ENCODE data around the gene SMC1B. TPM values are rescaled to one million over a fixed set of nuclear protein-coding genes. Genes with fewer than 3 reads are reported as not detected.

Gene SMC1B
- total and polyA plus RNA-seq, 2 experiments from 2014 or later = 0.10 TPM; not detected in 1

GRCh38 chr22:45455212-45455611 is 41.8 kb upstream of the SMC1B start:
- H4K20me1 ChIP-seq (replicated peaks; ENCODE audit: insufficient read depth) = no peaks in the 10 kb centered on the region
- DNase-seq (ENCODE audit: low spot score) = no peak
- ATAC-seq = no peak
- no peak for TF ChIP-seq JUNB (IDR thresholded peaks at IDR 0.05; ENCODE audit: unreplicated experiment)
- no peak for TF ChIP-seq EZH2phosphoT487 (IDR thresholded peaks at IDR 0.05; ENCODE audit: unreplicated experiment)
- TF ChIP-seq NANOG (IDR thresholded peaks at IDR 0.05; ENCODE audit: borderline replicate concordance) = no peak
- no peak for TF ChIP-seq ZNF114 (CRISPR knock-in tag; IDR thresholded peaks at IDR 0.05)
- TF ChIP-seq ETS1 (IDR thresholded peaks at IDR 0.05) = no peak
- no peak for TF ChIP-seq STAT1 (IDR thresholded peaks at IDR 0.05; ENCODE audit: unreplicated experiment)
- TF ChIP-seq EZH2 (IDR thresholded peaks at IDR 0.05; ENCODE audit: low read depth, unreplicated experiment) = no peak
- no peaks in the 10 kb centered on the region for H3K79me2 ChIP-seq (replicated peaks; ENCODE audit: insufficient read depth)
- Mint-ChIP-seq H3K36me3 (ENCODE audit: low read depth) (no peaks in the 10 kb centered on the region; the same call in 2 of the 3 replicates), H3K4me1 (no peaks in the 10 kb centered on the region), H3K27me3 (ENCODE audit: insufficient read depth, low read depth, poor library complexity) (peaks cover 7% of the 10 kb centered on the region), H3K9me3 (no peaks in the 10 kb centered on the region), H3K27ac (no peak overlapping the region), H3K4me3 (no peak overlapping the region)
- no peaks in the 10 kb centered on the region for H3K27me3 ChIP-seq (ENCODE audit: insufficient read depth)
- H2AFZ ChIP-seq = no peak overlapping the region
- H3F3A ChIP-seq (replicated peaks; ENCODE audit: low read depth) = no peaks in the 10 kb centered on the region
- no peaks in the 10 kb centered on the region for H3K4me1 ChIP-seq (ENCODE audit: insufficient read depth)
- no peaks in the 10 kb centered on the region for H3K36me3 ChIP-seq (ENCODE audit: insufficient read depth)
- no peaks in the 10 kb centered on the region for H3K9me2 ChIP-seq (ENCODE audit: insufficient read depth)
- H3K4me3 ChIP-seq = no peak overlapping the region
- H3K27ac ChIP-seq (ENCODE audit: low read depth) = no peak overlapping the region
- H3K4me2 ChIP-seq = no peak overlapping the region

- H3K36me3 ChIP-seq (ENCODE audit: insufficient read depth) = no peaks in the 10 kb centered on the region
- Mint-ChIP-seq H3K9me3 (no peaks in the 10 kb centered on the region), H3K27ac (no peak overlapping the region), H3K36me3 (ENCODE audit: low read depth) (no peaks in the 10 kb centered on the region; the same call in 2 of the 3 replicates), H3K4me3 (no peak overlapping the region), H3K27me3 (ENCODE audit: insufficient read depth, low read depth, poor library complexity) (peaks cover 5% of the 10 kb centered on the region), H3K4me1 (no peaks in the 10 kb centered on the region)
- H3K79me2 ChIP-seq (replicated peaks; ENCODE audit: insufficient read depth) = no peaks in the 10 kb centered on the region
- no peaks in the 10 kb centered on the region for H3K27me3 ChIP-seq (ENCODE audit: insufficient read depth)
- no peak overlapping the region for H3K4me3 ChIP-seq
- no peak overlapping the region for H2AFZ ChIP-seq
- no peaks in the 10 kb centered on the region for H4K20me1 ChIP-seq (replicated peaks; ENCODE audit: insufficient read depth)
- H3K4me1 ChIP-seq (ENCODE audit: insufficient read depth) = no peaks in the 10 kb centered on the region
- H3K27ac ChIP-seq (ENCODE audit: low read depth) = no peak overlapping the region
- no peak overlapping the region for H3K4me2 ChIP-seq
- TF ChIP-seq STAT1 (IDR thresholded peaks at IDR 0.05; ENCODE audit: unreplicated experiment) (no peak), ZNF114 (CRISPR knock-in tag; IDR thresholded peaks at IDR 0.05) (no peak)
- no peak for DNase-seq (ENCODE audit: low spot score)
- no peaks in the 10 kb centered on the region for H3K9me2 ChIP-seq (ENCODE audit: insufficient read depth)
- ATAC-seq = no peak
- H3F3A ChIP-seq (replicated peaks; ENCODE audit: low read depth) = no peaks in the 10 kb centered on the region
Measured at GRCh38 chr22:45454275-45454674, 40.9 kb upstream of the SMC1B start.

- ATAC-seq (no peak), DNase-seq (ENCODE audit: low spot score) (no peak)
- no peaks in the 10 kb centered on the region for H3K79me2 ChIP-seq (replicated peaks; ENCODE audit: insufficient read depth)
- no peaks in the 10 kb centered on the region for H3K4me1 Mint-ChIP-seq
- no peaks in the 10 kb centered on the region for H3K36me3 ChIP-seq (ENCODE audit: insufficient read depth)
- no peak overlapping the region for H3K4me3 ChIP-seq
- H3F3A ChIP-seq (replicated peaks; ENCODE audit: low read depth) = no peaks in the 10 kb centered on the region
- H3K27me3 ChIP-seq (ENCODE audit: insufficient read depth) = no peaks in the 10 kb centered on the region
- H3K9me2 ChIP-seq (ENCODE audit: insufficient read depth) = no peaks in the 10 kb centered on the region
- H3K36me3 Mint-ChIP-seq (ENCODE audit: low read depth) = no peaks in the 10 kb centered on the region; the same call in 2 of the 3 replicates
- H3K9me3 Mint-ChIP-seq = no peaks in the 10 kb centered on the region
- no peak overlapping the region for H3K4me3 Mint-ChIP-seq
- H2AFZ ChIP-seq = no peak overlapping the region
- H4K20me1 ChIP-seq (replicated peaks; ENCODE audit: insufficient read depth) = no peaks in the 10 kb centered on the region
- H3K27ac Mint-ChIP-seq = no peak overlapping the region
- H3K27ac ChIP-seq (ENCODE audit: low read depth) = no peak overlapping the region
- H3K4me1 ChIP-seq (ENCODE audit: insufficient read depth) = no peaks in the 10 kb centered on the region
- peaks cover 5% of the 10 kb centered on the region for H3K27me3 Mint-ChIP-seq (ENCODE audit: insufficient read depth, low read depth, poor library complexity)
- H3K4me2 ChIP-seq = no peak overlapping the region
- TF ChIP-seq REST (IDR thresholded peaks at IDR 0.05; ENCODE audit: unreplicated experiment) = no peak
Measured at GRCh38 chr22:45453764-45454163, 40.4 kb upstream of the SMC1B start.
